Adrenal gland (tissue), 5 donors: ENCODE results near the gene TRMT11.

Experiments used
- CTCF ChIP-seq, 6 experiments: fragments of 450-650 bp in 4 of 6; fragments of 200-600 bp in 2 of 6; sonication (generic) in 1 of 6; IDR thresholded peaks; 1 replicate in 5 of 6; 2 replicates in 1 of 6; pipeline versions ENCODE4 v1.5.1 to v1.8.0; 2016 to 2021; ENCODE audit warnings: antibody characterized with exemption in 6 of 6, mild to moderate bottlenecking in 2 of 6, moderate library complexity in 1 of 6
- POLR2A ChIP-seq, 2 donors: fragments of 450-650 bp; IDR thresholded peaks; one replicate each; pipeline ENCODE4 v1.6.1; 2017; ENCODE audit warnings: antibody characterized with exemption in 2 of 2, mild to moderate bottlenecking in 2 of 2, moderate library complexity in 1 of 2
- donor health status: DM: no; HTN: no; CAD: no.

- TF ChIP-seq CTCF (IDR thresholded peaks at IDR 0.05): peak; percentile 96 to 99 (median 98)
- TF ChIP-seq POLR2A (IDR thresholded peaks at IDR 0.05): peak in 1 of 2 donors; percentile 58
Observed at GRCh38 chr6:125956506-125957390, 29.6 kb upstream of the TRMT11 start, which contains the start of gene HINT3.
